HepG2 (cell line): ENCODE measurements around the gene DLG5. TPM values are rescaled to one million over a fixed set of nuclear protein-coding genes. Genes with fewer than 3 reads are reported as not detected.
A peak's percentile ranks its signal among the peaks of the same experiment; 100 is the strongest.

Experiments used
- KDM1A ChIP-seq: IDR thresholded peaks from 2 replicates; pipeline ENCODE4 v1.6.1; 2016; ENCODE audit warnings: missing compliant biosample characterization
- MED1 ChIP-seq: sonication (generic); formaldehyde crosslinking; IDR thresholded peaks from 2 replicates; pipeline ENCODE4 v1.4.0; 2020; ENCODE audit warnings: missing genetic modification reagents
- NFKBIZ ChIP-seq: IDR thresholded peaks from 2 replicates; pipeline ENCODE4 v1.6.1; 2018; ENCODE audit warnings: missing genetic modification reagents, missing compliant biosample characterization
- NFRKB ChIP-seq: fragments of 450-650 bp; IDR thresholded peaks from 2 replicates; pipeline ENCODE4 v1.6.1; 2017
- PHB2 ChIP-seq: fragments of 450-650 bp; IDR thresholded peaks from 2 replicates; pipeline ENCODE4 v1.6.1; 2018; ENCODE audit not compliant: partially characterized antibody
- PITX1 ChIP-seq: sonication (generic); formaldehyde crosslinking; IDR thresholded peaks from 2 replicates; pipeline ENCODE4 v1.5.1; 2020; ENCODE audit warnings: mild to moderate bottlenecking, missing genetic modification reagents
- PLRG1 ChIP-seq: fragments of 450-650 bp; conservative IDR thresholded peaks from 2 replicates; pipeline ENCODE4 v1.6.1; 2016
- RBM39 ChIP-seq: fragments of 200-400 bp; formaldehyde crosslinking; IDR thresholded peaks from one replicate; pipeline ENCODE4 v1.6.1; 2018; ENCODE audit warnings: antibody characterized with exemption, mild to moderate bottlenecking, low read depth, low read length; ENCODE audit not compliant: poor library complexity, severe bottlenecking
- SMAD3 ChIP-seq: sonication (generic); formaldehyde crosslinking; IDR thresholded peaks from 2 replicates; pipeline ENCODE4 v1.4.0; 2020; ENCODE audit warnings: missing genetic modification reagents
- ZKSCAN5 ChIP-seq: sonication (generic); formaldehyde crosslinking; IDR thresholded peaks from 2 replicates; pipeline ENCODE4 v1.5.1; 2020; ENCODE audit warnings: mild to moderate bottlenecking, missing genetic modification reagents
- ZMYM4 ChIP-seq: sonication (generic); formaldehyde crosslinking; IDR thresholded peaks from 2 replicates; pipeline ENCODE4 v1.8.1; 2023; ENCODE audit warnings: mild to moderate bottlenecking, missing genetic modification reagents
- ZNF33A ChIP-seq: sonication (generic); formaldehyde crosslinking; IDR thresholded peaks from 2 replicates; pipeline ENCODE4 v1.5.1; 2020; ENCODE audit warnings: missing genetic modification reagents, mild to moderate bottlenecking, moderate library complexity, borderline replicate concordance
- ZNF414 ChIP-seq: sonication (generic); formaldehyde crosslinking; IDR thresholded peaks from 2 replicates; pipeline ENCODE4 v1.5.0; 2020; ENCODE audit warnings: missing genetic modification reagents
- ZNF562 ChIP-seq: sonication (generic); formaldehyde crosslinking; IDR thresholded peaks from 2 replicates; pipeline ENCODE4 v1.8.0; 2022; ENCODE audit warnings: missing genetic modification reagents, borderline replicate concordance
- ZNF674 ChIP-seq: sonication (generic); formaldehyde crosslinking; IDR thresholded peaks from 2 replicates; pipeline ENCODE4 v1.5.0; 2020; ENCODE audit warnings: low read depth, mild to moderate bottlenecking, missing genetic modification reagents
- ZNF703 ChIP-seq: sonication (generic); formaldehyde crosslinking; IDR thresholded peaks from 2 replicates; pipeline ENCODE4 v1.5.1; 2020; ENCODE audit warnings: missing genetic modification reagents, mild to moderate bottlenecking, moderate library complexity, borderline replicate concordance
- ZNF720 ChIP-seq: sonication (generic); formaldehyde crosslinking; IDR thresholded peaks from 2 replicates; pipeline ENCODE4 v1.4.0; 2020; ENCODE audit warnings: missing genetic modification reagents
- ZSCAN29 ChIP-seq: sonication (generic); formaldehyde crosslinking; conservative IDR thresholded peaks from 2 replicates; pipeline ENCODE4 v1.4.0; 2020; ENCODE audit warnings: mild to moderate bottlenecking, missing genetic modification reagents
- polyA plus RNA-seq, 8 experiments: library from polyadenylated mRNA; depleted of rRNA in 3 of 8; stranded (reverse) in 7 of 8; unstranded in 1 of 8; fragments of >200 nt; fragmentation: Illumina TruSeq in 4 of 8; extraction: Trizol in 4 of 8; gene quantifications; 2 replicates each; pipeline versions ENCODE4 v1.2.1 to v1.2.3, GENCODE V29; 2011 to 2016; ENCODE audit warnings: low read depth in 4 of 8, missing spikeins in 1 of 8, mixed read lengths in 1 of 8; ENCODE audit not compliant: insufficient read depth in 1 of 8
- total RNA-seq, 5 experiments: library from RNA; depleted of rRNA; stranded (reverse); fragments of >200 nt; fragmentation: Illumina TruSeq; extraction: Trizol; gene quantifications; 2 replicates each; pipeline ENCODE4 v1.2.3, GENCODE V29; 2016; ENCODE audit warnings: low read depth in 1 of 5
- TF ChIP-seq, protein P1 (sequence below): sonication (generic); formaldehyde crosslinking; IDR thresholded peaks from 2 replicates; pipeline ENCODE4 v1.4.0; 2020; ENCODE audit warnings: mild to moderate bottlenecking, missing genetic modification reagents
- TF ChIP-seq, protein P2 (sequence below): sonication (generic); formaldehyde crosslinking; IDR thresholded peaks from 2 replicates; pipeline ENCODE4 v1.9.0; 2021; ENCODE audit warnings: missing genetic modification reagents, mild to moderate bottlenecking, borderline replicate concordance
- TF ChIP-seq, protein P3 (sequence below): sonication (generic); formaldehyde crosslinking; IDR thresholded peaks from 2 replicates; pipeline ENCODE4 v1.4.0; 2020; ENCODE audit warnings: mild to moderate bottlenecking, missing genetic modification reagents
- TF ChIP-seq, protein P4 (sequence below): sonication (generic); formaldehyde crosslinking; IDR thresholded peaks from 2 replicates; pipeline ENCODE4 v1.8.0; 2022; ENCODE audit warnings: mild to moderate bottlenecking, missing genetic modification reagents, moderate library complexity

Gene DLG5
- total and polyA plus RNA-seq, 2 of the 13 experiments (the other 11 are each of a cell fraction or from before 2014, with no cell fraction given), result 15.5 to 18.2 TPM

DNA sequence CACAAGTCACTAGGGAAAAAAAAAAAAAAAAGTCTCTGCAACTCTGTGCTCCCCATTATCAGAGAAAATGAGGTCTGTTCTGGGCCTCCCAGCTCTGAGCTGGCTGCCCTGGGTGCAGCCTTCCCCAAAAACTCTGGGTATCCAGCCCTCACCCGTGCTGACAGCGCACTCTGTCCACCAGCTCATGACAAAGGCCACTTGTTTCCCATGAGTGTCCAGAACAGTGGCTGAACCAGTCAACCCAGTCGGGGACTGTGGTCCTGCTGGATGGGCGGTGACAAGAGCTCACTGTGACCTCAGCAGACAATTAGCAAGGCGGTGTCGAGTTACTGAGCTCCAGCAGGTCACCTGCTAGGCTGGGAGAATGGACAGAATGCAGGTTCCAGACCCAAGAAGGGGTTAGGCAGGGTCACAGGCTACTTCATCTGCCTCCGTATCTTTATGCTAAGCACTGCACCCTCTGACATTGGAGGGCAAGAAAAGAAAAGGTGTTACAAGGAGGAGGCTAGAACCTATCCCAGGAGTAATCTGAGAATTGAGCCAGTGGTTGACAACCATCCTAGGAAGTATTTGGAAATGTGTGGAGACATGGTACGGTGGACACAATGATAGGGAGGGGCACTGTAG, 37.2 kb downstream of the DLG5 start (continued):
- TF ChIP-seq, protein P1, sequence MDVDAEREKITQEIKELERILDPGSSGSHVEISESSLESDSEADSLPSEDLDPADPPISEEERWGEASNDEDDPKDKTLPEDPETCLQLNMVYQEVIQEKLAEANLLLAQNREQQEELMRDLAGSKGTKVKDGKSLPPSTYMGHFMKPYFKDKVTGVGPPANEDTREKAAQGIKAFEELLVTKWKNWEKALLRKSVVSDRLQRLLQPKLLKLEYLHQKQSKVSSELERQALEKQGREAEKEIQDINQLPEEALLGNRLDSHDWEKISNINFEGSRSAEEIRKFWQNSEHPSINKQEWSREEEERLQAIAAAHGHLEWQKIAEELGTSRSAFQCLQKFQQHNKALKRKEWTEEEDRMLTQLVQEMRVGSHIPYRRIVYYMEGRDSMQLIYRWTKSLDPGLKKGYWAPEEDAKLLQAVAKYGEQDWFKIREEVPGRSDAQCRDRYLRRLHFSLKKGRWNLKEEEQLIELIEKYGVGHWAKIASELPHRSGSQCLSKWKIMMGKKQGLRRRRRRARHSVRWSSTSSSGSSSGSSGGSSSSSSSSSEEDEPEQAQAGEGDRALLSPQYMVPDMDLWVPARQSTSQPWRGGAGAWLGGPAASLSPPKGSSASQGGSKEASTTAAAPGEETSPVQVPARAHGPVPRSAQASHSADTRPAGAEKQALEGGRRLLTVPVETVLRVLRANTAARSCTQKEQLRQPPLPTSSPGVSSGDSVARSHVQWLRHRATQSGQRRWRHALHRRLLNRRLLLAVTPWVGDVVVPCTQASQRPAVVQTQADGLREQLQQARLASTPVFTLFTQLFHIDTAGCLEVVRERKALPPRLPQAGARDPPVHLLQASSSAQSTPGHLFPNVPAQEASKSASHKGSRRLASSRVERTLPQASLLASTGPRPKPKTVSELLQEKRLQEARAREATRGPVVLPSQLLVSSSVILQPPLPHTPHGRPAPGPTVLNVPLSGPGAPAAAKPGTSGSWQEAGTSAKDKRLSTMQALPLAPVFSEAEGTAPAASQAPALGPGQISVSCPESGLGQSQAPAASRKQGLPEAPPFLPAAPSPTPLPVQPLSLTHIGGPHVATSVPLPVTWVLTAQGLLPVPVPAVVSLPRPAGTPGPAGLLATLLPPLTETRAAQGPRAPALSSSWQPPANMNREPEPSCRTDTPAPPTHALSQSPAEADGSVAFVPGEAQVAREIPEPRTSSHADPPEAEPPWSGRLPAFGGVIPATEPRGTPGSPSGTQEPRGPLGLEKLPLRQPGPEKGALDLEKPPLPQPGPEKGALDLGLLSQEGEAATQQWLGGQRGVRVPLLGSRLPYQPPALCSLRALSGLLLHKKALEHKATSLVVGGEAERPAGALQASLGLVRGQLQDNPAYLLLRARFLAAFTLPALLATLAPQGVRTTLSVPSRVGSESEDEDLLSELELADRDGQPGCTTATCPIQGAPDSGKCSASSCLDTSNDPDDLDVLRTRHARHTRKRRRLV (CRISPR knock-in tag), result no peak
- TF ChIP-seq ZSCAN29 (CRISPR knock-in tag), result no peak
- no peak for TF ChIP-seq ZNF33A (CRISPR knock-in tag)
- peak; percentile 62 for TF ChIP-seq MED1 (CRISPR knock-in tag)
- no peak for TF ChIP-seq PHB2
- TF ChIP-seq ZMYM4 (CRISPR knock-in tag), result peak; percentile 64
- no peak for TF ChIP-seq NFKBIZ (CRISPR knock-in tag)
- TF ChIP-seq, protein P2, sequence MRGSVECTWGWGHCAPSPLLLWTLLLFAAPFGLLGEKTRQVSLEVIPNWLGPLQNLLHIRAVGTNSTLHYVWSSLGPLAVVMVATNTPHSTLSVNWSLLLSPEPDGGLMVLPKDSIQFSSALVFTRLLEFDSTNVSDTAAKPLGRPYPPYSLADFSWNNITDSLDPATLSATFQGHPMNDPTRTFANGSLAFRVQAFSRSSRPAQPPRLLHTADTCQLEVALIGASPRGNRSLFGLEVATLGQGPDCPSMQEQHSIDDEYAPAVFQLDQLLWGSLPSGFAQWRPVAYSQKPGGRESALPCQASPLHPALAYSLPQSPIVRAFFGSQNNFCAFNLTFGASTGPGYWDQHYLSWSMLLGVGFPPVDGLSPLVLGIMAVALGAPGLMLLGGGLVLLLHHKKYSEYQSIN, result no peak
- no peak for TF ChIP-seq ZKSCAN5 (CRISPR knock-in tag)
- TF ChIP-seq ZNF414 (CRISPR knock-in tag), result no peak
- no peak for TF ChIP-seq KDM1A (CRISPR knock-in tag)
- TF ChIP-seq ZNF674 (CRISPR knock-in tag), result no peak
- TF ChIP-seq ZNF720, result no peak
- no peak for TF ChIP-seq PITX1 (CRISPR knock-in tag)
- TF ChIP-seq ZNF562, result no peak
- no peak for TF ChIP-seq ZNF703 (CRISPR knock-in tag)
- TF ChIP-seq PLRG1, result no peak
- no peak for TF ChIP-seq NFRKB
- no peak for TF ChIP-seq RBM39
- TF ChIP-seq, protein P3, sequence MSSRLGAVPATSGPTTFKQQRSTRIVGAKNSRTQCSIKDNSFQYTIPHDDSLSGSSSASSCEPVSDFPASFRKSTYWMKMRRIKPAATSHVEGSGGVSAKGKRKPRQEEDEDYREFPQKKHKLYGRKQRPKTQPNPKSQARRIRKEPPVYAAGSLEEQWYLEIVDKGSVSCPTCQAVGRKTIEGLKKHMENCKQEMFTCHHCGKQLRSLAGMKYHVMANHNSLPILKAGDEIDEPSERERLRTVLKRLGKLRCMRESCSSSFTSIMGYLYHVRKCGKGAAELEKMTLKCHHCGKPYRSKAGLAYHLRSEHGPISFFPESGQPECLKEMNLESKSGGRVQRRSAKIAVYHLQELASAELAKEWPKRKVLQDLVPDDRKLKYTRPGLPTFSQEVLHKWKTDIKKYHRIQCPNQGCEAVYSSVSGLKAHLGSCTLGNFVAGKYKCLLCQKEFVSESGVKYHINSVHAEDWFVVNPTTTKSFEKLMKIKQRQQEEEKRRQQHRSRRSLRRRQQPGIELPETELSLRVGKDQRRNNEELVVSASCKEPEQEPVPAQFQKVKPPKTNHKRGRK (CRISPR knock-in tag), result no peak
- TF ChIP-seq SMAD3, result no peak
- TF ChIP-seq, protein P4, sequence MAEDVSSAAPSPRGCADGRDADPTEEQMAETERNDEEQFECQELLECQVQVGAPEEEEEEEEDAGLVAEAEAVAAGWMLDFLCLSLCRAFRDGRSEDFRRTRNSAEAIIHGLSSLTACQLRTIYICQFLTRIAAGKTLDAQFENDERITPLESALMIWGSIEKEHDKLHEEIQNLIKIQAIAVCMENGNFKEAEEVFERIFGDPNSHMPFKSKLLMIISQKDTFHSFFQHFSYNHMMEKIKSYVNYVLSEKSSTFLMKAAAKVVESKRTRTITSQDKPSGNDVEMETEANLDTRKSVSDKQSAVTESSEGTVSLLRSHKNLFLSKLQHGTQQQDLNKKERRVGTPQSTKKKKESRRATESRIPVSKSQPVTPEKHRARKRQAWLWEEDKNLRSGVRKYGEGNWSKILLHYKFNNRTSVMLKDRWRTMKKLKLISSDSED (CRISPR knock-in tag), result no peak
